Measurements from ENCODE around the gene URI1. TPM values are rescaled to one million over a fixed set of nuclear protein-coding genes. Genes with fewer than 3 reads are reported as not detected.

Gene URI1
- total RNA-seq, 2 experiments from 2014 or later = 67.4 to 69.4 TPM

GRCh38 chr19:30065680-30066606 lies 123.9 kb downstream of the URI1 start:
- CTCF ChIA-PET = no interaction called here
- POLR2A ChIA-PET = interaction anchor here (0.6 kb wide), 1 partner anchor 88 kb away, joined by 3 read pairs; no protein-coding TSS in a partner anchor

Other genes starting within 250 kb of the URI1 start
- gene C19orf12, start 227.0 kb upstream of the URI1 start, total RNA-seq = 10 to 100 TPM; 34.4 to 36.6 TPM
- 10 to 100 TPM; 32.1 to 32.5 TPM for gene CCNE1, start 130.2 kb upstream of the URI1 start, total RNA-seq

Data from activated CD8-positive, alpha-beta memory T cell treated with anti-CD3 and anti-CD28 coated beads for 36 hours (primary cell).